Adrenal gland (tissue), 5 donors: ENCODE results near the gene SH3BP2.

Experiments used
- POLR2A ChIP-seq, 2 donors: fragments of 450-650 bp; IDR thresholded peaks; one replicate each; pipeline ENCODE4 v1.6.1; 2017; ENCODE audit warnings: antibody characterized with exemption in 2 of 2, mild to moderate bottlenecking in 2 of 2, moderate library complexity in 1 of 2
- TF ChIP-seq, protein P1 (sequence below), 6 experiments: fragments of 450-650 bp in 4 of 6; fragments of 200-600 bp in 2 of 6; sonication (generic) in 1 of 6; IDR thresholded peaks; 1 replicate in 5 of 6; 2 replicates in 1 of 6; pipeline versions ENCODE4 v1.5.1 to v1.8.0; 2016 to 2021; ENCODE audit warnings: antibody characterized with exemption in 6 of 6, mild to moderate bottlenecking in 2 of 6, moderate library complexity in 1 of 6
- donor health status: DM: no; HTN: no; CAD: no.

- no peak for TF ChIP-seq POLR2A (IDR thresholded peaks at IDR 0.05)
- TF ChIP-seq, protein P1, sequence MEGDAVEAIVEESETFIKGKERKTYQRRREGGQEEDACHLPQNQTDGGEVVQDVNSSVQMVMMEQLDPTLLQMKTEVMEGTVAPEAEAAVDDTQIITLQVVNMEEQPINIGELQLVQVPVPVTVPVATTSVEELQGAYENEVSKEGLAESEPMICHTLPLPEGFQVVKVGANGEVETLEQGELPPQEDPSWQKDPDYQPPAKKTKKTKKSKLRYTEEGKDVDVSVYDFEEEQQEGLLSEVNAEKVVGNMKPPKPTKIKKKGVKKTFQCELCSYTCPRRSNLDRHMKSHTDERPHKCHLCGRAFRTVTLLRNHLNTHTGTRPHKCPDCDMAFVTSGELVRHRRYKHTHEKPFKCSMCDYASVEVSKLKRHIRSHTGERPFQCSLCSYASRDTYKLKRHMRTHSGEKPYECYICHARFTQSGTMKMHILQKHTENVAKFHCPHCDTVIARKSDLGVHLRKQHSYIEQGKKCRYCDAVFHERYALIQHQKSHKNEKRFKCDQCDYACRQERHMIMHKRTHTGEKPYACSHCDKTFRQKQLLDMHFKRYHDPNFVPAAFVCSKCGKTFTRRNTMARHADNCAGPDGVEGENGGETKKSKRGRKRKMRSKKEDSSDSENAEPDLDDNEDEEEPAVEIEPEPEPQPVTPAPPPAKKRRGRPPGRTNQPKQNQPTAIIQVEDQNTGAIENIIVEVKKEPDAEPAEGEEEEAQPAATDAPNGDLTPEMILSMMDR (IDR thresholded peaks at IDR 0.05): no peak
Measured at GRCh38 chr4:2785613-2786012, 7.3 kb upstream of the SH3BP2 start.
